ENCODE results near the gene PLEKHB2.
"Not testable (repeated sequence)": the region's sequence is repeated elsewhere in the genome, so short reads cannot be mapped to it uniquely, and the experiment has no call there.

PLEKHB2 gene

DNA sequence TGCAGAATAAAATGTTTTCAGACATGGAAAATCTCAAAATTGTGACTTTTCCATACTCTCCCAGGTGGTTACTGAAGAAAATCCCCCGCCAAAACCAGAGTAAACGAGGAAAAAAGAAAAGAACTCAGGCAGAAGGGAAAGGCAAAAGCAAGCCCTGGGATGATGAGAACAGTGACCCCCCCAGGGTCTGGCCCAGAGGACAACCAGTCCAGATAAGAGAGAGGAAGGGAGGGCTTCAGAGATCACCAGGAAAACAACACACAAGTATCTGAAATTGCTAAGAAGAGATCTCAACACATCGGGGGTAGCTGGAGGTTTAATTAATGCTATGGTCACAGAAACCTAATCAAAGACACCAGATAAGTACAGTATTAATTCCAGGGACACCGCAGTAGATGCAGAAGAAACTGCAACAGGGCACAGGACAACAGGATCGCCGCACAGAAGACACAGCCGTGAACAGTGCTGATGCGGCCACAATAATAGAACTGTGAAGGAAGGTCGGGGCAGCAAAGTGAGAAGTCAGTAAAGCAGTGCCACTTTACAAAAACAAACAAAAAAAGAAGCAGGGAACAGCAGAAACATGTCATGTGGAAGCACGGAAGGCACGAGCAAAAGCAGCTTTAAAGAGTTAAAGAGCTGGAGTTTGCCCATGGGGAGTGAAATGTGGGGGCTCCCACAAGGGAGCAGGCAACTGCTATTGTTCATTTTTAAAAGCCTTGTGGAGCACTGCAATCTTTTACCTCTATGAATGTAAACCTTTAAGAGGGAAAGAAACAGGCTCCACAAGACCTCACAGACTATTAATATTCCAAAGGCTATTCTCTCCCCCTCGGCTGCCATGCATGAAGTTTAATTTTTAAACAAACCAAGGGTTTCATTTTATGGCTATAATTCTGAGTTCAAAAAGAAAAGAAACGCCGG lies 40.3 kb upstream of the PLEKHB2 start:
- TF ChIP-seq, protein P1, sequence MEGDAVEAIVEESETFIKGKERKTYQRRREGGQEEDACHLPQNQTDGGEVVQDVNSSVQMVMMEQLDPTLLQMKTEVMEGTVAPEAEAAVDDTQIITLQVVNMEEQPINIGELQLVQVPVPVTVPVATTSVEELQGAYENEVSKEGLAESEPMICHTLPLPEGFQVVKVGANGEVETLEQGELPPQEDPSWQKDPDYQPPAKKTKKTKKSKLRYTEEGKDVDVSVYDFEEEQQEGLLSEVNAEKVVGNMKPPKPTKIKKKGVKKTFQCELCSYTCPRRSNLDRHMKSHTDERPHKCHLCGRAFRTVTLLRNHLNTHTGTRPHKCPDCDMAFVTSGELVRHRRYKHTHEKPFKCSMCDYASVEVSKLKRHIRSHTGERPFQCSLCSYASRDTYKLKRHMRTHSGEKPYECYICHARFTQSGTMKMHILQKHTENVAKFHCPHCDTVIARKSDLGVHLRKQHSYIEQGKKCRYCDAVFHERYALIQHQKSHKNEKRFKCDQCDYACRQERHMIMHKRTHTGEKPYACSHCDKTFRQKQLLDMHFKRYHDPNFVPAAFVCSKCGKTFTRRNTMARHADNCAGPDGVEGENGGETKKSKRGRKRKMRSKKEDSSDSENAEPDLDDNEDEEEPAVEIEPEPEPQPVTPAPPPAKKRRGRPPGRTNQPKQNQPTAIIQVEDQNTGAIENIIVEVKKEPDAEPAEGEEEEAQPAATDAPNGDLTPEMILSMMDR (conservative IDR thresholded peaks at IDR 0.05) = no peak
- no peak overlapping the region for H3K27ac ChIP-seq

DNA sequence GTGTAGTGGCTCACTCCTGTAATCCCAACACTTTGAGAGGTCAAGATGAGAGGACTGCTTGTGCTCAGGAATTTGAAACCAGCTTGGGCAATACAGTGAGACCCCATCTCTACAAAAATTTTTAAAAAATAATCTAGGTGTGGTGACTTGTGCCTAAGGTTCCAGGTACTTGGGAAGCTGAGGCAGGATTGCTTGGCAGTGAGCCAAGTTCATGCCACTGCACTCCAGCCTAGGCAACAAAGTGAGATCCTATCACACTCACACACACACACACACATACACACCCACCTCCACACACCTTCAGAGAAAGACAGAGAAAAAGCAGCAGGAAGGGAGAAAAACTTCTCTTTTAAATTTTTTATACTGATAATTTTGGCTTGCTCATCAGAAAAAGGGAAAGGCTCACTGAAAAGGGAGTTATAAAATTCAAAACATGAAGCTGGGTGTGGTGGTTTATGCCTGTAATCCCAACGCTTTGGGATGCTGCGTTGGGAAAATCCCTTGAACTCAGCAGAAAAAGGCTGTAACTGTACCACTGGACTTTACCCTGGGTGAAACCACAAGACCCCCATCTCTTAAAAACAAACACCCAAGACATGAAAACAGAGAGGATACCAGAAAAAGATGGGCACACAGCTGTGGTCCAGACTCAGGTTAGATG lies 37.5 kb upstream of the PLEKHB2 start:
- TF ChIP-seq, protein P1 (conservative IDR thresholded peaks at IDR 0.05) = no peak
- no peak overlapping the region for H3K27ac ChIP-seq

DNA sequence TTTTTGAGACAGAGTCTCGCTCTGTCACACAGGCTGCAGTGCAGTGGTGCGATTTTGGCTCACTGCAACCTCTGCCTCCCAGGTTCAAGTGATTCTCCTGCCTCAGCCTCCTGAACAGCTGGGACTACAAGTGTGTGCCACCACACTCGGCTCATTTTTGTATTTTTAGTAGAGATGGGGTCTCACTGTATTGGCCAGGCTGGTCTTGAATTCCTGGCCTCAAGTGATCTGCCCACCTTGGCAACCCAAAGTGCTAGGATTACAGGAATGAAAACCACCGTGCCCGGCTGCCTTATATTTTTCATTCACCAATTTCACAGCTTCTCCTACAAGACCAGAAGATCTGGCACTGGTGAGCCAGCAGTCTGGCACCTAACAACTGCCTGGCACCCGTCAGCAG lies 37.0 kb upstream of the PLEKHB2 start:
- not testable (repeated sequence) for H3K27ac ChIP-seq

DNA sequence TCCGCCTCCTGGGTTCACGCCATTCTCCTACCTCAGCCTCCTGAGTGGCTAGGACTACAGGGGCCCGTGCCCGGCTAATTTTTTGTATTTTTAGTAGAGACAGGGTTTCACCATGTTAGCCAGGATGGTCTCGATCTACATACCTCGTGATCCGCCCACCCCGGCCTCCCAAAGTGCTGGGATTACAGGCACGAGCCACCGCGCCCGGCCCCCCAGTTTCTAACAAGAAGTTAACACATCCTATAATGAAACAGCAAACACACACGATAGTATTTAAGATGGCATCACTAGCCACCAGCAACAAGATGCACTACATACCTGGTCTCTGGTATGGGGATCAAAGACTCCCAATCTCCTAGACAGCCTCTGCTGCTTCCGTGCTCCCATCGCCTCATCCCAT lies 29.6 kb upstream of the PLEKHB2 start:
- H3K27ac ChIP-seq = not testable (repeated sequence)

DNA sequence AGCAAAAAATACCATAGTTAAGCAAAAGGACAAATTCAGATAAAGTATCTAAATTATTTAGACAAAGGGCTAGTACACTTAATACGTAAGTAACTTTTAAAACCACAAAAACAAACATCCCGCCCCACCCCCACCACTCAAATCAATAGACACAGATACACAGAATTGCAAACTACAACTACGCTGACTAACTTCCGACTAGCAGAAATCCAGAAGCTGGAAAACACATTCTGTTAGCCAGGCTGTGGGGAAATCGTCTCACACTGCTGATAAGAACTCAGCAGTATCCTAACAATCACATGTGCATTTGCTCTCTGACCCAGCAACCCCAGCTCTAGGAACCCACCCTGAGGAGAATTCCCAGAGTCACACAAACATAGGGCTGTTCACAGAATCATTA lies 28.4 kb upstream of the PLEKHB2 start:
- no peak overlapping the region for H3K27ac ChIP-seq
- TF ChIP-seq, protein P1 (conservative IDR thresholded peaks at IDR 0.05) = no peak

DNA sequence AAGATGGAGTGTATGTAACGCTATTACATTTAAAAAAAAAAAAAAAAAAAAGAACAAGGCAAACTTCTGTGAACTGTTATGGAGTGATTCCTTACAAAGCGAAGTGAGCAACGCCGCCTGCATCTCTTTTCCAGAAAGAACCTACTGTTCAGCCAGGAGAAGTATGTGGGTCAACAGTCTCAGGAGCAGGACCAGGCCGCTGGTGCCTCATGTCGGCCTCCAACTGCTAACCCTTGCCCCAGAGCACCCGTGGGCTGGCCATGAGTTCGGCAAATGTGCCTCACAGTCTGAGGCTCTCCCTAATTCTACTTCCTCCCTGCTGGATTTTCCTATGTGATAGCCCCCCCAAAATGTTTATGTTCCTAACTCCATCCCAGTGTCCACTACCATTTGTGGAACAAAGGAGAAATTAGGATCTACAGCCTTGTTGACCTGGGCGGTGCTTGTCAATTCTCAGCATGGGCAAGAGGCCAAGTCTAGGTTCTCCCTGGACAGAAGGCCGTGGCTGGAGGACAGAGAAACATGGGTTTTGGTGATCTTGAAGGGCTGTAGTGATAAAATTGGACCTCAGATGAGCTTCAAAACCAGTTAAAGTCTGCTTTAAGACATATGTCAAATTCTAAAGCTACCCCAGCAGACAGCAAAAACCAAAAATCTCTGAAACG lies 27.8 kb upstream of the PLEKHB2 start:
- H3K27ac ChIP-seq = peak overlapping the region; percentile 35
- TF ChIP-seq, protein P1 (conservative IDR thresholded peaks at IDR 0.05) = no peak

DNA sequence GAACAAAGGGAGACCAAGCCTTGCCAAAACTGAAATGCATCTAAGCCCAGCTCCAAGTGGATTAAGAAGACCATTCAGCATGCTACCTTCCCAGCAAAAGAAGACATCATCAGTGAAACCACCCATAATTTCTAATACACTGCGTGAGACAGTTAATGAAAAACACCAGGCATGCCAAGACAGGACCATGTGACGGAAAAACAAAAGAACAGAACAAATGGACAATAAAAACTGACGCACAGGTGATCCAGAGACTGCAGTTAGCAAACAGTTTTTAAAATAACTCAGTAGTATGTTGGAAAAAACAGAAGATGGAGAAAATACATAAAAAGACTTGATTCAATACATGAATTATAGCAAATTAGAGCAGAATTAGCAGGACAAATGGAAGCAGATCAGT lies 27.2 kb upstream of the PLEKHB2 start:
- peak overlapping the region; percentile 35 for H3K27ac ChIP-seq
- TF ChIP-seq, protein P1 (conservative IDR thresholded peaks at IDR 0.05) = no peak

DNA sequence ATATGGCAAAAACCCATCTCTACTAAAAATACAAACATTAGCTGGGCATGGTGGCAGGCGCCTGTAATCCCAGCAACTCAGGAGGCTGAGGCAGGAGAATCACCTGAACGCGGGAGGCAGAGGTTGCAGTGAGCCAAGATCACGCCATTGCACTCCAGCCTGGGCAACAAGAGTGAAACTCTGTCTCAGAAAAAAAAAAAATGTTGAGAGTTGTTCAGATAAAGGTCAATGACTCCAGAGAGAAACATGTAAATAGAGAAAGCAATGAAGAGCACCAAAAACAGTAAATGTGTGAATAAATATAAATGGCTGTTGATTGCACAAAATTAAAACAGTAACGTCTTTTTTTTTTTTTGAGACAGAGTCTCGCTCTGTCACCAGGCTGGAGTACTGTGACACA lies 25.2 kb upstream of the PLEKHB2 start:
- not testable (repeated sequence) for H3K27ac ChIP-seq

DNA sequence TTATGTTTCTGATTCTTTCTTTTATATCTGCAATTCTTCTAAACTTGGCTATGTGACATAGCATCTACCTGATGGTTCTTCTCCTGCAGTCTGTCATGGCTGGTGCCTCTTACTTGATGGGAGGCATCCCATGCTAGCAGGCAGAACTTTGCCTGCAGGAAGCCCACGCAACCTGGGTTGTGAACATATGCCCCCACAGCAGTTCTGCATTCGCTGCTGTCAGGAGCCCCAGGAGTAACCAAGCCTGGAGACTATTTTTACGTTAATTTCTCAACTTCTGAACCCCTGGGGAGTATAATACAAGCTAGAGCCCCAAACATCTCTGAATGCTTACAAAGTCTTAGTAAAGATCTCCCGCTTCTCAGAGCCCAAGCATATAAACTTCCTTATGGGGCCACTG lies 23.9 kb upstream of the PLEKHB2 start:
- no peak overlapping the region for H3K27ac ChIP-seq
- TF ChIP-seq, protein P1 (conservative IDR thresholded peaks at IDR 0.05) = no peak

Data from VCaP (cell line).